K562 (cell line): Measurements from ENCODE around the gene ERCC3.

ENCODE experiments used
- HDAC6 ChIP-seq: IDR thresholded peaks from 2 replicates; pipeline ENCODE4 v1.6.1; 2012; ENCODE audit warnings: low read depth, mild to moderate bottlenecking, control low read depth, inconsistent platforms, low read length, moderate library complexity
- HDGF ChIP-seq: fragments of 450-650 bp; IDR thresholded peaks from 2 replicates; pipeline ENCODE4 v1.6.1; 2016
- POLR2G ChIP-seq: fragments of 200-400 bp; formaldehyde crosslinking; IDR thresholded peaks from 2 replicates; pipeline ENCODE4 v1.6.1; 2017; ENCODE audit warnings: low read depth, mild to moderate bottlenecking, antibody characterized with exemption, low read length, moderate library complexity
- SP2 ChIP-seq: IDR thresholded peaks from 2 replicates; pipeline ENCODE4 v1.6.1; 2011; ENCODE audit warnings: mild to moderate bottlenecking, low read depth, low read length, moderate library complexity; ENCODE audit not compliant: poor library complexity, severe bottlenecking; ENCODE audit errors: extremely low read depth
- TF ChIP-seq, protein P1 (sequence below): sonication (generic); formaldehyde crosslinking; IDR thresholded peaks from 2 replicates; pipeline ENCODE4 v1.9.0; 2022; ENCODE audit warnings: mild to moderate bottlenecking, missing genetic modification reagents
- TF ChIP-seq, protein P2 (sequence below): fragments of 250-450 bp; sonication (Bioruptor Pico); IDR thresholded peaks from 2 replicates; pipeline ENCODE4 v1.4.0; 2020; ENCODE audit warnings: borderline replicate concordance

DNA sequence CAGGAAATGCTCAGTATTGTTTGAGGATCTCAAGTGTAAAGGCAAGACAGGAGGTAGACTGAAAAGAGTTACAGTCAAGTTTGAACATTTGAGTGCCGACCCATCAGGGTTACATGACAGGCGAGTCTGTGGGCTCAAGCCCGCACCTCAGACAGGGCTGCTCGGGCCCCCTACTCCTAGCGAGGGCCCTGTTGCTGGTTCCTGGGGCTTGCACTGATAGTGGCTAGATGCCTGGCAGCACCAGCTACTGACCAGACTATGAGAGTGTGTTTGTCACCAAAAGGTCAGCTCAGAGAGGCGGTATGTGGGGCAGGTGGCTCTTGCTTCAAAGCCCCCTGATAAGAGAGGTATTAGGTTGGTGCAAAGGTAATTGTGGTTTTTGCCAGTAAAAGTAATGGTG lies 38.2 kb downstream of the ERCC3 start:
- TF ChIP-seq POLR2G (no peak), HDGF (no peak), SP2 (no peak), HDAC6 (no peak)
- TF ChIP-seq, protein P1, sequence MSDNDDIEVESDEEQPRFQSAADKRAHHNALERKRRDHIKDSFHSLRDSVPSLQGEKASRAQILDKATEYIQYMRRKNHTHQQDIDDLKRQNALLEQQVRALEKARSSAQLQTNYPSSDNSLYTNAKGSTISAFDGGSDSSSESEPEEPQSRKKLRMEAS (CRISPR knock-in tag), result no peak
- TF ChIP-seq, protein P2, sequence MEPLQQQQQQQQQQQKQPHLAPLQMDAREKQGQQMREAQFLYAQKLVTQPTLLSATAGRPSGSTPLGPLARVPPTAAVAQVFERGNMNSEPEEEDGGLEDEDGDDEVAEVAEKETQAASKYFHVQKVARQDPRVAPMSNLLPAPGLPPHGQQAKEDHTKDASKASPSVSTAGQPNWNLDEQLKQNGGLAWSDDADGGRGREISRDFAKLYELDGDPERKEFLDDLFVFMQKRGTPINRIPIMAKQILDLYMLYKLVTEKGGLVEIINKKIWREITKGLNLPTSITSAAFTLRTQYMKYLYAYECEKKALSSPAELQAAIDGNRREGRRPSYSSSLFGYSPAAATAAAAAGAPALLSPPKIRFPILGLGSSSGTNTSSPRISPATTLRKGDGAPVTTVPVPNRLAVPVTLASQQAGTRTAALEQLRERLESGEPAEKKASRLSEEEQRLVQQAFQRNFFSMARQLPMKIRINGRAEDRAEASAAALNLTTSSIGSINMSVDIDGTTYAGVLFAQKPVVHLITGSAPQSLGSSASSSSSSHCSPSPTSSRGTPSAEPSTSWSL (CRISPR knock-in tag), result no peak
